Daoy (cell line): ENCODE measurements around the gene EXOC4. TPM values are rescaled to one million over a fixed set of nuclear protein-coding genes. Genes with fewer than 3 reads are reported as not detected.
A peak's percentile ranks its signal among the peaks of the same experiment; 100 is the strongest.
"Not testable (repeated sequence)": the region's sequence is repeated elsewhere in the genome, so short reads cannot be mapped to it uniquely, and the experiment has no call there.

Source experiments
- DNase-seq: peaks from one replicate; pipeline ENCODE4 v3.0.0-alpha.2; 2015; ENCODE audit warnings: low read depth
- total RNA-seq: library from RNA; depleted of rRNA; stranded (reverse); fragments of >200 nt; shearing (Covaris generic); gene quantifications from 2 replicates; pipeline ENCODE4 v1.2.3, GENCODE V29; 2014; rRNA removed

EXOC4 gene
- total RNA-seq, result 36.9 and 39.7 TPM in 2 replicates

DNA sequence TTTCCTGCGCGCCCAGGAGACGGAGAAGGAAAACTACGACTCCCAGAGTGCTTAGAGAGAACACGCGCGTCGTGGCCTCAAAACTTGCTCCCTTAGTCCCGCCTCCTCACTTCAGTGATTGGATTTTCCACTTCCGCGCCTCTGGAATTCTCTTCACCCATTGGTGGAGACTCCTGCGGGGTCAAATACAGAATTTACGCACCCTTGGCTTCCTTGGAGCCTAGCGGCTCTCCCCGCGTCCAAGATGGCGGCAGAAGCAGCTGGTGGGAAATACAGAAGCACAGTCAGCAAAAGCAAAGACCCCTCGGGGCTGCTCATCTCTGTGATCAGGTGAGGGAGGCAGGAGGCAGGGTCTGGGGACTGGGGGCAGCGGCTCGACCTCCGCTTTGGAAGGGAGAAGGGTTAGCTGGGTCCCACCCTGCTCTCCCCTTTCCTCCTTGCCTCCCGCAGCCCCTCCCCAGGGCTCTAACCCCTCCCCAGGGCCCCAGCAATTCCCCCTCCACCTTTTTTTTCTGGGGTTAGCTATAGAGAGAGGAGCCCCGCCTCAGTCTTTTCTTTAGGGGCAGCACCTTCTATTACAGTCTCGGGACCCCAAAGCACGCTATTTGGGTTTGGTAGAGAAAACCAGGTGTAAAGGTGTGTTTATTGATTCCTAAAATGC, at the start of gene EXOC4:
Gene EXOC4, plus strand, starts transcription at position 221 of the 661 bp plus-strand sequence.
- peak; percentile 99 for DNase-seq

- no peak for DNase-seq
Measured at GRCh38 chr7:133203490-133203889, 49.4 kb upstream of the EXOC4 start.

GRCh38 chr7:133207687-133208086, 45.2 kb upstream of the EXOC4 start:
- no peak for DNase-seq

GRCh38 chr7:133210817-133211216, 42.1 kb upstream of the EXOC4 start:
- DNase-seq, result not testable (repeated sequence)

GRCh38 chr7:133213772-133214171, 39.1 kb upstream of the EXOC4 start:
- not testable (repeated sequence) for DNase-seq

- no peak for DNase-seq
Measured at GRCh38 chr7:133217773-133218172, 35.1 kb upstream of the EXOC4 start.

DNA sequence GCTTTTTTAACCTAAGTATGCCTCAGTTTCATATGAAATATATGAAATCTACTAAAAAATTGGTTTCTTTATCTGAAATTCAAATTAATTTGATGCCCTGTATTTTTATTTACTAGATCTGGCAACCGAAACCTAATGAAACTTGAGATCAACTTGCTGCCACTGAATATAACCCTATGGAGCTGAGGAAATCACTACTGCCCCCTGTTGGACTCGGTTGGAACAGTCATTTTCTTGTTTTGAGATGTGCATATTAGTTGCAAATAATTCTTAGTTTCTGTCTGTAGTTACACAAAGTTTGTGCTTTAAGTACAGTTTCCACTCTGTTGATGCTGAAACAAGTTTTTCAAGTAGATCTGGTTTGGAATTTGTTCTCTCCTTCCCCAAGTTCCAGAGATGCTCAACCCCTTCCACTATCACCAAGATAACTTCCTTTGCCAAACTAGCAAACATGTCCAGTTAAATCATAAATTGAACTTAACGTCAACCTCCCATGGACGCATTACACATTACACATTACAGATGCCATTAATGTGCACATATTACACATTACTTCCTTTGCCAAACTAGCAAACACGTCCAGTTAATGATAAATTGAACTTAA, 22.2 kb upstream of the EXOC4 start:
- DNase-seq, result peak; percentile 68

GRCh38 chr7:133233142-133233541, 19.7 kb upstream of the EXOC4 start:
- no peak for DNase-seq

DNA sequence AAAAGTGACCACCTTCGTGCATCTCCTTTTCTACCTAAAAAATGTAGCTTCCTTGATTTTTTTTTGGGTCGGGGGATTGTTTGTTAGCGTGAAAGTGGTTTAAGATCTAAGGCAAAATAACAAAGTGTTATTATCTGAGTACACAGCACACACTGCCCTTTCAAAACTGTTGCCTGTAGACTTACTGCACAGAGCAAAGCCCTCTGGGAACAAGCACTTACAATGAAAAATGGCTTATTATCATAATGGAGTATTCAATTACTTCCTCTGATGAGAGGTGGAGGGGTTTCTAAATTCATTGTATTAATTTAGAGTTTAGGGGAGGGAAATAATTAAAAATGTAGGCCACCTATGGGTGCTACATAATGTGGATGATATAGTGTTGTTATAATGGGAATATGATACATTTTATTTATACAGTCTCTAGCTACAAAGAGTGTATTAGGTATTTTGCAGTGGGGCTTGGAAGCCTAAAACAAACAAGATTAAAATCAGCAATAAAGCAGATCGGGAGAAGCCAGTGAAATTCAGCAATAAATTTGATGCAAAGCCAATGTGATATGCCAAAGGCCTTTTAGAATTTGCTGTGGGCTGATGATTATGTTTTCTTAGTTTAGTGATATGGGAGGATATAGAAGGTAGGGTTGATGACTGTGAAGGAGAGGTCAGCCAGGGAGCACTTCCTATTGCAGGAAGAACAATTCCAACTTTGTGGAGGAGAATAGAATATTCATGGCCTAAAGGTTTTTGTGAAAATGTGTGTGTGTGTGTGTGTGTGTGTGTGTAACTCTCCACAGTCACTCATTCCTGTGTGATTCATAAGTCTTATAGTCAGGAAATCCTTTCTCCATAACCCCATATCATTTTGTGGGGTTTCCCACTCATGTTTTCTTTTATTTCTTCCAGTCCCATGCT, 17.7 kb upstream of the EXOC4 start:
- DNase-seq, result peak; percentile 9

GRCh38 chr7:133237545-133237944, 15.3 kb upstream of the EXOC4 start:
- DNase-seq, result no peak

- no peak for DNase-seq
Measured at GRCh38 chr7:133240302-133240701, 12.6 kb upstream of the EXOC4 start.

- DNase-seq, result no peak
Measured at GRCh38 chr7:133246558-133246957, 6.3 kb upstream of the EXOC4 start.

- DNase-seq, result no peak
Measured at GRCh38 chr7:133248901-133249300, 4.0 kb upstream of the EXOC4 start.

- no peak for DNase-seq
Measured at GRCh38 chr7:133252506-133252857, 396 bp upstream of the EXOC4 start.

DNA sequence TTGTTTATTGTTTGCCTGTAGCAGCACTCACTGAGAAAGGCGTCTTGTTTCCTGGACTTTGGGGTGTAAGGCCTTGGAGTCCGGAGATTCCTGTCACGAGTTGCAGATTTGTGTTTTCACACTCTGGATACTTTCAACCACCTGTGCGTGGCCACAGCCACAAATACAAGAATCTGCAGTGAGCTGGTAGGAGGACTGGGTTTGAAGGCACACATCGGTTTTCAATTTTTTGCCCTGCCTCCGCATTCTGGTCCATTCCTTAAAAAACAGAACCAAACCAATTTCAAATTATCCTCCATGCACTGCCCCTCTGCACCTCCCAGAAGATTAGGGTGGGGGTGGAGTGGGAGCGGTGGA, 619 bp downstream of the EXOC4 start:
- peak; percentile 21 for DNase-seq

DNA sequence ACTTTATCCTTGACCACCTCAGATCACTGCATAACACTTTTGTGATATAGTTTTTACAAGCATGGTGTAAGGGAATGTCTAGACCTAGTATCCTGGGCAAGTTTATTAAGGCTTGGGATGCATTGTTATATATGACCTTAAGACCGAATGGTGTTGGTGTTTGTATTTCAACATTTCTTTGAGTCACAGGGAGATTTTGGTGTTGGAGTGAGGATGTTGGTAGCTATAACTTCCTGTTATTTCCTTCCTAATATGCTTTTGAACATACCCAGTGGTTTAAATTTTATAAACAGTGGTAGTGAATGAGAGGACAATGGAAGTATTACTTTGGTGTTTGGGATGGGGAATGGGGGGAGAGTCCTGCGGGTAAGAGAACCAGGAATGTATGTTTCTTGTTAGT, 2.6 kb downstream of the EXOC4 start:
- no peak for DNase-seq

- no peak for DNase-seq
Measured at GRCh38 chr7:133258174-133258573, 5.3 kb downstream of the EXOC4 start.

DNA sequence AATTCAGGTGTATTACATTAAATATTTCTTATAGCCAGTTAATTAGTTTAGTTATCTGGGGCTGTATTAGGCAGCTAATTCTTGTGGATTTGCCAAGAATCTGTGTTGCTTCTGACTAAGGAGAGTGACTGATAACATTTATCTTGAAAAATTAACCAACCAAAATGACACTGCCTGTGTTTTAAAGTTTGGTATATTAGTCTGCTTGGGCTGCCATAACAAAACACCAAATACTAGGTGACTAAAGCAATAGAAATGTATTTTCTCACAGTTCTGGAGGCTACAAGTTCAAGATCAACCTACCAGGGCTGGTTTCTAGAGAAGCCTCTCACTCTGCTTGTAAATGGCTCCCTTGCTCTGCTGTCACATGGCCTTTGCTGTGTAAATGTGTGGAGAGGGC, 12.9 kb downstream of the EXOC4 start:
- no peak for DNase-seq

- DNase-seq, result no peak
Measured at GRCh38 chr7:133268355-133268754, 15.5 kb downstream of the EXOC4 start.

DNA sequence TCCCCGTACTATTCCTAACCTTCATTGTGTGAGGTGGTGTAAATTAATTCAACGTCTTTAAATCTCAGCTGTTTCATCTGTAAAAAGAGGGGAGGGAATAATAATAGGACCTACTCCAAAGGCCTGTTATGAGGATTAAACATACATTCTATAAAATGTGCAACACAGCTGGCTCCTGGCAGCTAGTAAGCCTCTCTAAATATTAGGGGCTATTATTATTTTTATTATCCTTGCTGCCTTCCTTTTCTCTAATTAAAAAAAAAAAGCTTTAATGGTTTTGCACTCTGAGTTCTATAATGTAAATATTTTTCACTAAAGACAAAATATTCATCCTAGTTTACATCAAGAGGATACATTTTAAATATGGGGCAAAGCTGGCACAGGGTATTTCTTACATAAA, 19.5 kb downstream of the EXOC4 start:
- no peak for DNase-seq

- no peak for DNase-seq
Measured at GRCh38 chr7:133273227-133273626, 20.3 kb downstream of the EXOC4 start.

GRCh38 chr7:133274265-133274664, 21.4 kb downstream of the EXOC4 start:
- DNase-seq, result no peak

- DNase-seq, result peak; percentile 28
Measured at GRCh38 chr7:133275008-133275407, 22.1 kb downstream of the EXOC4 start.
